Right lobe of liver (tissue), 6 donors: ENCODE measurements around the gene PDE6A. TPM values are rescaled to one million over a fixed set of nuclear protein-coding genes. Genes with fewer than 3 reads are reported as not detected.

Experiments used
- ATAC-seq, 4 donors: fragments of 200-7000 bp; cut with Tn5 transposase; one replicate each; pipeline ENCODE4 v1.9.1; 2020; ENCODE audit warnings: mild to moderate bottlenecking in 4 of 4, moderate library complexity in 4 of 4
- DNase-seq, 3 donors: peaks; one replicate each; pipeline ENCODE4 v3.0.0-alpha.2; 2020
- H3K27ac ChIP-seq, 3 donors: fragments of 200-600 bp; one replicate each; pipeline ENCODE4 v1.8.0; 2022
- H3K27me3 ChIP-seq, 2 donors: fragments of 200-600 bp; one replicate each; pipeline ENCODE4 v1.8.0; 2022
- H3K36me3 ChIP-seq, 4 donors: fragments of 200-600 bp; sonication (generic) in 1 of 4; one replicate each; pipeline versions ENCODE4 v1.5.1 to v1.8.0; 2017 to 2022; ENCODE audit warnings: control low read depth in 1 of 4
- H3K4me1 ChIP-seq, 4 donors: fragments of 200-600 bp; sonication (generic) in 1 of 4; one replicate each; pipeline versions ENCODE4 v1.5.1 to v1.8.0; 2017 to 2022; ENCODE audit warnings: control low read depth in 1 of 4
- H3K4me3 ChIP-seq, 3 donors: fragments of 200-600 bp; one replicate each; pipeline ENCODE4 v1.8.0; 2022
- H3K9me3 ChIP-seq, 4 donors: fragments of 200-600 bp; sonication (generic) in 1 of 4; one replicate each; pipeline versions ENCODE4 v1.5.1 to v1.8.0; 2017 to 2022; ENCODE audit warnings: control low read depth in 1 of 4
- POLR2A ChIP-seq: fragments of 450-650 bp; IDR thresholded peaks from one replicate; pipeline ENCODE4 v1.6.1; 2017; ENCODE audit warnings: antibody characterized with exemption, mild to moderate bottlenecking
- WGBS: methylation state at CpG from one replicate; pipeline ENCODE4 v1.1.6; 2018; ENCODE audit warnings: low coverage, low lambda C conversion rate; ENCODE audit not compliant: insufficient coverage; ENCODE audit errors: missing lambda C conversion rate; 5-methylcytosine and 5-hydroxymethylcytosine counted together
- intact Hi-C, 2 donors: fragments of 100-400 bp; cut with DNase I; formaldehyde crosslinking; loops; one replicate each; pipeline versions ENCODE4 v1.11.2 to v1.14.1; 2022
- total RNA-seq, 6 experiments: library from RNA; depleted of rRNA in 2 of 6; stranded (reverse); fragments of >200 nt in 2 of 6; fragmentation: NEBNext Ultra II Directional in 3 of 6; extraction: Animal tissue kit (Norgen Biotek cat#: 25700) in 3 of 6; gene quantifications; one replicate each; pipeline versions ENCODE4 v1.1.0 to v1.2.4, GENCODE V29; 2016 to 2023
- TF ChIP-seq, protein P1 (sequence below), 4 donors: fragments of 200-600 bp in 3 of 4; fragments of 450-650 bp in 1 of 4; IDR thresholded peaks; one replicate each; pipeline versions ENCODE4 v1.5.1 to v1.8.0; 2016 to 2022; ENCODE audit warnings: antibody characterized with exemption in 4 of 4, mild to moderate bottlenecking in 2 of 4
- donor health status: DM: no; HTN: yes; CAD: no.
- donor health status: DM: no; HTN: no; CAD: no.
- donor health status: DM: no; HTN: no; CAD: no.
- donor health status: DM: no; HTN: yes; CAD: no.
- donor health status: DM: no; HTN: yes; CAD: no.

The PDE6A gene
- total RNA-seq, 6 experiments from 2014 or later: not detected

DNA sequence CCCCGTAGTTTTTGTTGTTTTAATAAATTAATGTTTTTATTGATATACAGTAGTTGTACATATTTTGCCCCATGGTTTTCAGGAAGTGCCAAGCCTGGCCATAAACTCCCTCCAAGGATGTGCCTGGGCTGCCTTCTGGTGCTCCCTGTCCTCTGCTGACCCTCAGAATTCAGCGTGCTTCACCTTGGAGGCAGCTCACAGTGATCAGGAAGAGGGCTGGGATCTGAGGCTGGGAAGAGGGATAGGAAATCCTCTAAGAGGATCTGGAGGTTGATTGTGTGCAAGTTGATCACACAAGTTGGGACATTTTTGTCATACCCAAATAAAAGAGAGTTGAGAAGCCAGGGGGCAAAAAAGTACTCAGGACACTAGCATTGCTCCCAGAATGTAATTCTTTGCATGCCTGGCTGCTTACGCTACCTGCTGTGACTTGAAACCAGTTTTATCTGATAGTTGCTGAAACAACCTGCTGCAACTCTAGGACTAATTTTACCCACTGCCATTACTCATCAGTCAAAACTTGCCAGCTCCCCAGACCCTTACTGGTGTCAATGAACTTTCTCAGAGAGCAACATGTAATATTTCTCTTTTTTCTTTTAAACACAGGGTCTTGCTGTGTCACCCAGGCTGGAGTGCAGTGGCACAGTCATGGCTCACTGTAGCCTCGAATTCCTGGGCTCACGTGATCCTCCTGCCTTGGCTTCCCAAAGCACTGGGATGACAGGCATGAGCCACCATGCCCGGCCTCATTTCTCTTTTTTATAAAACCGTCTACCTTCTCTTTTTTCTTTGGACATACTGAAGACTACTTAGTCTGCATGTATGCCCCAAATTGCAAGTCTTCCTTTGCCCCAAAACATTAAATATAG, 29.0 kb downstream of the PDE6A start:
- H3K4me1 ChIP-seq: no peaks in the 10 kb centered on the region
- WGBS: 76% methylated on average over 6 of the region's 7 CpGs
- no peaks in the 10 kb centered on the region for H3K27me3 ChIP-seq
- DNase-seq: no peak
- intact Hi-C loops: no loop called here
- H3K4me3 ChIP-seq: no peak overlapping the region
- H3K9me3 ChIP-seq: no peaks in the 10 kb centered on the region
- H3K27ac ChIP-seq: no peak overlapping the region
- H3K36me3 ChIP-seq: no peaks in the 10 kb centered on the region
- no peak for TF ChIP-seq POLR2A
- TF ChIP-seq, protein P1, sequence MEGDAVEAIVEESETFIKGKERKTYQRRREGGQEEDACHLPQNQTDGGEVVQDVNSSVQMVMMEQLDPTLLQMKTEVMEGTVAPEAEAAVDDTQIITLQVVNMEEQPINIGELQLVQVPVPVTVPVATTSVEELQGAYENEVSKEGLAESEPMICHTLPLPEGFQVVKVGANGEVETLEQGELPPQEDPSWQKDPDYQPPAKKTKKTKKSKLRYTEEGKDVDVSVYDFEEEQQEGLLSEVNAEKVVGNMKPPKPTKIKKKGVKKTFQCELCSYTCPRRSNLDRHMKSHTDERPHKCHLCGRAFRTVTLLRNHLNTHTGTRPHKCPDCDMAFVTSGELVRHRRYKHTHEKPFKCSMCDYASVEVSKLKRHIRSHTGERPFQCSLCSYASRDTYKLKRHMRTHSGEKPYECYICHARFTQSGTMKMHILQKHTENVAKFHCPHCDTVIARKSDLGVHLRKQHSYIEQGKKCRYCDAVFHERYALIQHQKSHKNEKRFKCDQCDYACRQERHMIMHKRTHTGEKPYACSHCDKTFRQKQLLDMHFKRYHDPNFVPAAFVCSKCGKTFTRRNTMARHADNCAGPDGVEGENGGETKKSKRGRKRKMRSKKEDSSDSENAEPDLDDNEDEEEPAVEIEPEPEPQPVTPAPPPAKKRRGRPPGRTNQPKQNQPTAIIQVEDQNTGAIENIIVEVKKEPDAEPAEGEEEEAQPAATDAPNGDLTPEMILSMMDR (IDR thresholded peaks at IDR 0.05): no peak
- no peak for ATAC-seq

DNA sequence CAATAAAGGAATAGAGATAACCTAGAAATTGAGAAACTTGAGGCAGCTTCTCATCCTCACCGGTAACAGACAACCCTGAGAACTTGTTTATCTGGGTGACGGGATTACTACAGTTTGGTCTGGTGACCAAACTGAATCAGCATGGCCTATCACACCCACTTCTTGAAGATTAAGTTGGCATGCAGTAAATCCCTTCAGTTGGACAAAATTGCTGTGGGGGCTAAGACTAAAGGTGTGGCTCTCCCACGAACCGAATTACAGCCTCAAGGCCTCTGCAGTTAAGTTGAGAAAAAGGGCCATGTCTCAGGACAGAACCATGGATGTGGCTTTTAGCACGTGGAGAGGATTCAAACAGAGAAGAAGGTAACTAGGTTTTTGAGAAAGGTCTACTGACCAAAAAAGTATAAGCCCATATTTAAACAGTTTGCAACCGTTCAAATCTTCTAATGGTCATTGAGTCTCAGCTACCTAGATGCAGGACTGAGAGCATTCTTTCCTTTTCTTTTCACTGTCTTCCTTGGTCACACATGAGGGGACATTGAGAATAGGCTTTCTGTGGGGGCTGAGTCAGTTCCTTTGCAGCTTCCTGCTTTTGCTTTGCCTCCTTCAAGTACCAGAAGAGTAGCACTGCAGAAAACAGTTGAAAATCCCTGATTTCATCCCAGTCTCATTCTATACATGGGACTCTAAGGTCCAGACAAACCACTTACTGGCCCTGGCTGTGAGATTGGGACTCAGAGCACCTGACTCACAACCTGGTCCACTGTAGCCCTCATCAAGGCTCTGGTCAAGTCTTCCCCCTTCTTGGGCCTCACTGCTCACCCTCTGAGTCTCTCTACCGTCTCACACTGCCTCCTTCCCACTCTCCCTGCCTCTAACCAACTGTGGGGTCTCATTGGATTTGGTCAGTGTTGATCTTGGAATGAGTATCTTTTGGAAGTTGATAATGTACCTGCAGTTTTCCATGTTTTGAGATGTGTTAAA, 30.9 kb downstream of the PDE6A start:
- H3K27me3 ChIP-seq: no peaks in the 10 kb centered on the region
- no peaks in the 10 kb centered on the region for H3K4me1 ChIP-seq
- no peak overlapping the region for H3K27ac ChIP-seq
- H3K9me3 ChIP-seq: no peaks in the 10 kb centered on the region
- TF ChIP-seq, protein P1 (IDR thresholded peaks at IDR 0.05): no peak
- TF ChIP-seq POLR2A: no peak
- DNase-seq (no peak), ATAC-seq (no peak)
- intact Hi-C loops: no loop called here
- no peaks in the 10 kb centered on the region for H3K36me3 ChIP-seq
- WGBS: 73% methylated on average over 7 of the region's 7 CpGs
- no peak overlapping the region for H3K4me3 ChIP-seq

DNA sequence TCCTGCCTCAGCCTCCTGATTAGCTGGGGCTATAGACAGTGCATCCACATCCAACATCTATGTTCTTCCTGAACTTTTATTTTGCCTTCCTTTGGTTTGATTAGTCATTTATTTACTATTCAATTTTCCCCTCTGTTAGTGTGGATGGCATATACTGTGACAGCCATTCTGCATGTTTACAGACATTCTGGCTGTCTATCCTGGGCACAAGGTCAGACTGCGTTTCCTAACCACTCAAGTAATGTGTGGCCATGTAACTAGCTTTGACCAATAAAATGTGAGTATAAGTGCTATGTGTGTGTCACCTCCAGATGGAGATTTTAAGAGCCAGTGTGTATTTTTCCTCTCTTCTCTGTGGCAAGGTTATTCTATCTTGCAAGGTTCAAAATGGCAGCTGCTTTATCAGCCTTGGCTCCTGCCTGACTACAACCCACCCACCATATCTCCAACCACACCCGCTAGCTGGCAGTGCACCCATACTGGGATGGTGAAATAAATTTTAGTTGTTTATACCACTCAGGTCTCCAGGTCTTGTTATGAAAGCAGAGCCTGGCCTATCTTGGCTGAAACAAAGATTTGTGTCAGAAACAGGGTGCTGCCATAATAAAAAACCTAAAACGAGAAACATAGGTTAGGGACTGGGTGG, 32.2 kb downstream of the PDE6A start:
- WGBS: 83% methylated on average over 3 of the region's 3 CpGs
- H3K4me1 ChIP-seq: no peaks in the 10 kb centered on the region
- no peaks in the 10 kb centered on the region for H3K36me3 ChIP-seq

DNA sequence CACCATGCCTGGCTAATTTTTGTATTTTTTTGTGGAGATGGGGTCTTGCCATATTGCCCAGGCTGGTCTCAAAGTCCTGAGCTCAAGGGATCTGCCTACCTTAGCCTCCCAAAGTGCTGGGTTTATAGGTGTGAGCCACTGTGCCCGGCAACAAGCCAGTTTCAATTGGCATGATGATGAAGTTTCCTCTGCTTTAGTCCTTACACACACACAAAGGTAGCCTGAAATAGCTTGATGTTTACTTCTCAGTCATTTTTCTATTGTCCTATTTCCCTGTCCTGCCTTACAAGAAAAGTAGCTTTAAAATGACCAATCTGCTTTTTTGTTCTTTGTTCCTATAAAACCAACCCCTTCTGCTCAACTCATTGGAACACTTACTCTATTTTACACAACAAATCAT, 33.6 kb downstream of the PDE6A start:
- H3K27ac ChIP-seq: no peak overlapping the region
- no peak for DNase-seq
- TF ChIP-seq, protein P1 (IDR thresholded peaks at IDR 0.05): no peak
- TF ChIP-seq POLR2A: no peak
- no peaks in the 10 kb centered on the region for H3K4me1 ChIP-seq
- no peaks in the 10 kb centered on the region for H3K36me3 ChIP-seq
- ATAC-seq: no peak
- no peaks in the 10 kb centered on the region for H3K9me3 ChIP-seq
- no peaks in the 10 kb centered on the region for H3K27me3 ChIP-seq
- H3K4me3 ChIP-seq: no peak overlapping the region
- intact Hi-C loops: no loop called here
- 80% methylated on average over 1 of the region's 1 CpG for WGBS

More for the DNA sequence above, 32.2 kb downstream of the PDE6A start:
- Histone ChIP-seq H3K27ac (no peak overlapping the region), H3K4me3 (no peak overlapping the region), H3K9me3 (no peaks in the 10 kb centered on the region), H3K27me3 (no peaks in the 10 kb centered on the region)
- TF ChIP-seq POLR2A: no peak
- TF ChIP-seq, protein P1 (IDR thresholded peaks at IDR 0.05): no peak
- intact Hi-C loops: no loop called here
- ATAC-seq: no peak
- DNase-seq: no peak
